T-helper 1 cell treated with Interleukin-12 subunit alpha and Interleukin-12 subunit beta and Interleukin-4 antibody, amounts not matched to agents 30 ng/mL and 1 ng/mL, for 36 hours (primary cell): ENCODE results near the gene FBXL2. TPM values are rescaled to one million over a fixed set of nuclear protein-coding genes. Genes with fewer than 3 reads are reported as not detected.
"Not testable (repeated sequence)": the region's sequence is repeated elsewhere in the genome, so short reads cannot be mapped to it uniquely, and the experiment has no call there.

Experiments
- intact Hi-C: fragments of 100-400 bp; cut with micrococcal nuclease; formaldehyde crosslinking; loops from one replicate; pipeline ENCODE4 v1.15.1; 2024
- total RNA-seq: library from RNA; stranded (reverse); gene quantifications from 2 replicates; pipeline ENCODE4 v1.2.3, GENCODE V29; 2022

The FBXL2 gene
- total RNA-seq, 1 donor from 2014 or later = not detected

DNA sequence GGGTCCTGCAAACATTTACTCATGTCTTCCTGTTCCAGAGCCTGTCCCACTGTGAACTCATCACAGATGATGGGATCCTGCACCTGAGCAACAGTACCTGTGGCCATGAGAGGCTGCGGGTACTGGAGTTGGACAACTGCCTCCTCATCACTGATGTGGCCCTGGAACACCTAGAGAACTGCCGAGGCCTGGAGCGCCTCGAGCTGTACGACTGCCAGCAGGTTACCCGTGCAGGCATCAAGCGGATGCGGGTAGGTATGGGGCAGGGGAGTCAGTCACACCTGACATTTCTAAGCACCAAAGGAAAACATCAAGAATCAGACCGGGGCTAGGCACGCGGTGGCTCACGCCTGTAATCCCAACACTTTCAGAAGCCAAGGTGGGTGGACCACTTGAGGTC, 106.7 kb downstream of the FBXL2 start:
- intact Hi-C loops = no loop called here

DNA sequence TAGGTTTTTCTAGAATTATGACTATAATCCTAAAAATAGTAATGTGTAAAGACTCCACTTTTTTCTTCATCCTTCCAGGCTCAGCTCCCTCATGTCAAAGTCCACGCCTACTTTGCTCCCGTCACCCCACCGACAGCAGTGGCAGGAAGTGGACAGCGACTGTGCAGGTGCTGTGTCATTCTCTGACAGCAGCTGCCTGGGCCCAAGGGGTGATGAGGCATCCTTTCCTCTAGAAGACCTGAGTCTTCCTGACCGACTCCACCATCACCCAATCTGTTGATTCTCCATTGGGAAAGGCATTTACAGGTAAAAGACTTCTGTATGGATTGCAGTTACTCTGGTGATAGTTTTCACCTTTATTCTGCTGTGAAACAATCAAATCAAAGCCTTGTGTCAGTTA, 108.2 kb downstream of the FBXL2 start:
- intact Hi-C loops = loop anchor here (1.0 to 5.0 kb wide), 4 partner anchors 55 to 438 kb away; partner anchors contain the start of genes CLASP2 and UBP1

DNA sequence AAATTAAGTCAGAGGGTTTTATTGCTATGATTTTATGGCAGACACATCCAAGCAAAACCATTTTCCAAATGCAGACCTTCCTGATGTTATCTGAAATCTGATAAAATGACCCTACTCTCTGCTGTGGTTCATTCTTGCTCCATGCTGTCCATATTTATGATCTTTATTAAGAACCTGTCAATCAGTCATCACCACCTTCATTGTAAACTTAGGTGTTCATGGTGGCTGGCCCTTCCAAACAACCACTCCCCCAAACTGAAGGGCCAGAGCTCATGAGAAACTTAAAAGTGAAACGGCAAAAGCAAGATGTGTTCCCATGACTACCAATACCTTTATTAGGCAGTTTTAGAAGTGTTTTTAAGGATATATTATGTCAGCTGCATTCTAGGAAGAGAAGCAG, 109.4 kb downstream of the FBXL2 start:
- intact Hi-C loops = loop anchor here (5.0 kb wide), 3 partner anchors 331 to 439 kb away; partner anchors contain the start of gene CLASP2

DNA sequence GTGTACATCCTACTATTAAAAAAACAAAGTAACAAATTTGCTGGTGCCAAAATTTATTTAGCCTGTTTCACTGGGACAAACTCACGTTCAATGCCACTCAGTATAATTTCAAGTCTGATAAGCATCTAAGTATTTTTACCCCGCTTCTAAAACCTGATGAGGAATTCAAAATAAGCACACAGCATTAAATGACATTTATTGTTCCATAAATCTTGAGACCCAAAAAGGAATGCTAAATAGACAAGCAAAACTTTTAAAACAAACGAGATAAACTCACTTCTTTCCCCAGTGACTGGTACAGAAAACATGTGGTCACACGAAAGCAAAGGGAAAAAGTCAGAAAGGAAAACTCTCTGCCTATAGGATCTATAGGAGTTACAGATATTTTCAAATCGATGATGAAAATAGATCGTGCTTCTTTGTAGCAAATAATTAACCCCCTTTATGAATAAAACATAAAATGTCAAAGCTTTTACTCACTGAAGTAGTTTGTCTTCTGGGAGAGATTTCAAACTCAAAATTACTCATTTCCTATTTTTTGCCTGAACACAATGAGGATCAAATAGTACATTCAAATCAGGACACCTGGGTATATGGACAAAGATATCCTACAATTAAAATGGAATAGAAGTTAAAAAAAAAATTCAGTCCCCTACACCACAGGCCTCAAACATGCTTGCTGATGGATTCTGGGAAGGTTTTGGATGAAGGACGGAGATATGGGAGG, 111.3 kb downstream of the FBXL2 start:
- intact Hi-C loops = loop anchor here (5.0 kb wide), 3 partner anchors 329 to 441 kb away; partner anchors contain the start of gene CLASP2

DNA sequence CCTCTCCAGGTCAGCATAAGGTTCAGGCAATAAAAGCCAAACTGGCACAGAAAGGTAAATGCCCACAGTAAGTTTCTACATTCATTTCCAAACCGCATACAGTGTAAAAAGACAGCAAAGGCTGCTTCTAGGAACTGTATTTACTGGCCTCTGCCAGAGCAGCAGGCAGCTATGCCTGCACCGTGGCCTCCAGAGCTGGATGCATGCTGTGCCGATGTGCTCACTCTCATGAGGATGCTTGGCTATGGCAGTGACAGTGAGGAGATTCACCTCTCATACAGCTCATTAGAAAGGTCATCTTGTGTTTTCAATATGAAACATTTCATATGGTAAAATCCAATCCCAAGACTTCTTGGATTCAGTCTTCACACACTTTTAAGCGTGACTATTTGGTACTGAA, 112.7 kb downstream of the FBXL2 start:
- intact Hi-C loops = loop anchor here (5.0 kb wide), 3 partner anchors 327 to 443 kb away; partner anchors contain the start of gene CLASP2

DNA sequence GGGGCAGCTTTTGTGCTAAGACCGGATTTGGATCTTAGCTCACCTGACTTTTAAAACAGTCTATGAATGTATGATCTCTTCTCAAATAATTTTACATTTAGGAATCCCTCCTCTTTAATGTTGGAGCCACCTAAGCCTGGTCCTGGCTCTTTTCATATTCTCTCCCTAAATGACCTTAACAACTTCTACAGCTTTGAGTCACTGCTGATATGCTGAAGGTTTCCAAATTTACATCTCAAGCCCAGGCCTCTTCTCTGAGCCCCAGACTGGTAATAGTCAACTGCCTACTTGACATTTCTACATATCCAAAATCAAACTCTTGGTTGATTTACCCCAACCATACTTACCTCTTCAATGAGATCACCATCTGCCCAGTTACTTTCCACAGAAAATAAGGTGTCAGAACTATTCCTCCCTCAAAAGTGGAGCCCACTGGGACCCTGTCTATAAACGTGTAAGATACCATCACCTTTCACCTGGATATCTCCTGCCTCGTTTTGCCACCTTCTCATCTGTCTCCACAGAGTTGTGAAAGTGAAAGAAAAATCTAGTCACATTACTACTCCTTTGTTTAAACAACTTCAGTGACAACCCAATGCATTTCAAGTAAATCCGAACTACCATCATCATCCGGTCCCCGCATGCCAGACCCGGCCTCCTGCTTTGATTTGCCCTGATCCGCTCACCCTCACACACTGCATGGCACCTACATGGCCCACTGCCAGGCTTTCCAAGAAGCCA, 114.2 kb downstream of the FBXL2 start:
- intact Hi-C loops = no loop called here

DNA sequence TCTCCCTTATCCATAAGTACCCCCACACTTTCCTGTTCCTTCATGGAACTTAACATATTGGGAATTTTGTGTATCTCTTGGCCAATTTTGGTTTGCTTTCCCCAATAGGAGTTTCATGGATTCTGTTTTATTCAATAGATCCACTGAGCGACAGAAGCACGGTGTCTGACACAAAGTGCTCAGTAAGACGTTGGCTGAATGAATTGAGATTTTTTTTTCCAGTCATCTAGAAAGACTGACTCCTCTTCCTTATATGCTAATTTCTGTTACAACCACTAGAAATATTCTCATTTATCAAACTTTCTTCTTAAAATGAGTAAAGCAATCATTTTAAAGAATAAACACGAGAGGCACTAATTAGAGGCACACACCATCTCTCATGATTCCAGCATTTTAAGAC, 114.9 kb downstream of the FBXL2 start:
- intact Hi-C loops = no loop called here

DNA sequence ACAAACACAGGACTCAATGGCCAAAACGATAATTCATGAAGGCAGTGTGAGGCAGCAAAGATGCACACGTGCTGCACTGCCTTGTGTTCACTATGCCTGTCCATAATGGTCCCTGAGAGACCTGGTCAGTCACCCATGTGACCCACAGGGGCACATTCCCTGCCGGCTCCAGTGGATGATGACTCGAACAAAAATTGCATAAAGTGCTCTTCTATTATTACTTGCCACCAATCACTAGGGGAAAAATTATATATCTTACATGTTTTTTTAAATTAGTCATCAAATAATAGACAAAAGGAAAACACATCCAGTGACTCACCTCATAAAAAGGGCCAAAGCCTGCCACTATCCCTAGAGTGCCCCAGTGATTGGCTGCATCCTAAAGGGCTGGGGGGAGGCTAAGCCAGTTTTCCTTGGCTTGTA, 115.5 kb downstream of the FBXL2 start:
- intact Hi-C loops = no loop called here

DNA sequence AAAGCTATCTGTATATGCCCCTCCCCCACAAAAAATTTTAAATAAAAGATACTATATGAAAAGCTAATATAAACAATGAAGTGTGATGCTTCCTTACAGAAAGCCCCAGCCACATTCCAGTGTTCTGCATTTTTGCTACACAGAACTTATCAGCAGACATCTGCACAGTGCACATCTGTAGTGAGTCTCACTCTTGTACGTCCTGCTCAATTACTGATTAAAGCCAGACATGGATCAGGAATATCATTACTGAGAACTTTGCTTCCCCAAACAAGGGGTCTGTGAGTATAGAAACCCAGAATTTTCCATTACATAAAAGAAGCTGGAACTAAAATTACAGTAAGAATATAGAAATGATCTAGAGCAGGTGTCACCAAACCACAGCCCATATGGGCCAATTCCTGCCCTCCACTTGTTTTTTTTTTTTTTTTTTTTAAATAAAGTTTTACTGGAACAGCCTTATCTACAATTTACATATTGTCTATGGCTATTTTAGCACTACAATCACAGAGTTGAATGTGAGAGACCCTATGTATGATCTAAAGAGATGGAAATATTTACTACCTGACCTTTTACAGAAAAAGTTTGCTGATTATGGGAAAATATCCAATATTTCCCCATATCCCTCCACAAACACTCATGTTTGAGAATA, 117.3 kb downstream of the FBXL2 start:
- intact Hi-C loops = no loop called here

DNA sequence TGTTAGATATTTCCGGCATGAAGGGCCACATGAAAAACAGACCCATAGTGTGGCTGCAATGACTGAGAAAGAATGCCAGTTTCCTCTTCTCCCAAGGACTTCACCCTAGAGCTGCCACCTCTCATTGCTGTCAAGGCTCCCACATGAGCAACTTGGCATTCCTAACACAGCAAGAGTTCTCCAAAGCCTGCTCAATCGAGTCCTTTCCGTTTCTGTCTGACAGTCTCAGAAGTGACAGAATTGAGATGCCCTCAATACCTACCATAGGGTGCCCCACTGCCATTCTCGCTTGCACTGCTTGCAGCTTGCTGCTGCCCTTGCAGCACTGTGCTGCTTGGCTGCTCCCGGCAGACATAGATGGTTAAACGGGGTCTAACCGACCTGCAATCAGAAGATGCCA, 118.7 kb downstream of the FBXL2 start:
- intact Hi-C loops = no loop called here

DNA sequence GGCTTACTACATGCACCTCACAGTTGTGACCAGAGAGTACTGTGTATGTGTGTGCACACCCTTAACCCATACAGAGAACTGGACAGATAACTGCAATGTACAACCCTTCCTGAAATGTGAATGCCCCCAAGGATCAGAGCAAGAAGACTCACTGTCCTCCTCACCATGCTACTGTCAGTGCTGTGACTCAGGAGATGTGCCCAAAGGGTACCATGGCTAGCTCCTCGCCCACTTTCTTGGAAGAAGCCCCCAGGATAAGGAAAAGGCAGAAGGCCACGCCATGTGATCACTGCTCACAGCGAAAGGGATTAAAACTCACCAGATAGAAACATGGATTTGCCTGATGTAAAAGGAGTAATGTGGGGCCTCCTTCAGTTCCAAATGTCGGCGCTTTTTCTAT, 121.2 kb downstream of the FBXL2 start:
- intact Hi-C loops = no loop called here

DNA sequence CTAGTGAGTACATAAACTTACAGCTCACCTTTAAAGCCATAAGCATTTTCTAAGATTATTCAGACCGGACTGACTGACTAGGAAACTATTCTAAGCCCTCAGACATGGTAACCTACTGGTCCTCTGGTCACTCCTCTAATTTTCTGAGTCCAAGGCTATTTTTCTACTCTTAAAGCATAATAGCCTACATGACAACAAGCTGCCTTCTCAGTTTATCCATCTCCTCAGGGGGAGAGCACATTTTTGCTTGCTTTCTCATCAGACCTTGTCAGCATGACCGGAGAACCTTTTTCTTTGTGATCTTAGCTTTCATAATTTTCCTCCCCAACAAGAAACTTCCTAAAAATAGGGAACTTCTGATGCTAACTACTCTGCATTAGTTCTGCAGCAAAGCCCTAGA, 124.5 kb downstream of the FBXL2 start:
- intact Hi-C loops = no loop called here

DNA sequence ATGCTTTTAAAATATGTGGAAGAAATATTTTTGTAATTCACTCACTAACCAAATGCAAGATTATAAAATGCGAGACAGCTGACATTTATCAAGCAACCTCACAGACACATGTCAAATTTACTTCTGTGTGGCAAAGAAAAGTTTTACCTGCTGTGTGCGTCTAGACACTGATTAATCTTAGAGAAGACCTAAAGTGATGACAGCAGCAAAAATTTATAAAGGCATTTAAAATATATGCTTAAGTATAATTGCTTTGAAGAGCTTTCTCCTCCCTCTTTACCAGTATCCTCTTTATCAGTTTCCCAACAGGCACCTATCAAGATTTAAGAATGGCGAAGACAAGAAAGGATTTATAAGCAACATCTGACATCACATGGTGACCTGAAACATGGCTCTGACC, 125.7 kb downstream of the FBXL2 start:
- intact Hi-C loops = no loop called here

DNA sequence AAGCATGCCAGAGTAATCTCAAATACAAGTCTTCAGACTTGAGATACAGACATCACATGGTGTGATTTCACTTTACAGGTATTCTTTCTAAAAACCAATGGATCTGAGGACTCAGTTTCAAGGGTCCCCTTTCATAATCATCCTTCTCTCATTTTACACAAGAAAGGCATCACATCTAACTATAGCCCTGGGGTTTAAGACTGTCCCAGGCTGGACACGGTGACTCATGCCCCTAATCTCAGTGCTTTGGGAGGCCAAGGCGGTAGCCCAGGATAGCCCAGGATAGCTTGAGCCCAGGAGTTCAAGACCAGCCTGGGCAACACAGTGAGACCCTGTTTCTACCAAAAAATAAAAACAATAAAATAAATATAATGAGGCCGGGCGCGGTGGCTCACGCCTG, 126.5 kb downstream of the FBXL2 start:
- intact Hi-C loops = no loop called here

DNA sequence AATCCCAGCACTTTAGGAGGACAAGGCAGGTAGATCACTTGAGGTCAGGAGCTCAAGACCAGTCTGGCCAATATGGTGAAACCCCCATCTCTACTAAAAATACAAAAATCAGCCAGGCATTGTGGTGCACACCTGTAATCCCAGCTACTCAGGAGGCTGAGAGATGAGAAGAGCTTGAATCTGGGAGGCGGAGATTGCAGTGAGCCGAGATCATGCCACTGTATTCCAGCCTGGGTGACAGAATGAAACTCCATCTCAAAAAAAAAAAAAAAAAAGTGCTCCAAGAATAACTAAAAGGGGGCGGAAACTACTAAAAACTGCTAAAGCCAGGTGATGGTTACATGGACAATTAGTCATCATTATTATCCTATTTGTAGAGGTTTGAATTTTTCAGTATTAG, 133.6 kb downstream of the FBXL2 start:
- intact Hi-C loops = not testable (repeated sequence)

DNA sequence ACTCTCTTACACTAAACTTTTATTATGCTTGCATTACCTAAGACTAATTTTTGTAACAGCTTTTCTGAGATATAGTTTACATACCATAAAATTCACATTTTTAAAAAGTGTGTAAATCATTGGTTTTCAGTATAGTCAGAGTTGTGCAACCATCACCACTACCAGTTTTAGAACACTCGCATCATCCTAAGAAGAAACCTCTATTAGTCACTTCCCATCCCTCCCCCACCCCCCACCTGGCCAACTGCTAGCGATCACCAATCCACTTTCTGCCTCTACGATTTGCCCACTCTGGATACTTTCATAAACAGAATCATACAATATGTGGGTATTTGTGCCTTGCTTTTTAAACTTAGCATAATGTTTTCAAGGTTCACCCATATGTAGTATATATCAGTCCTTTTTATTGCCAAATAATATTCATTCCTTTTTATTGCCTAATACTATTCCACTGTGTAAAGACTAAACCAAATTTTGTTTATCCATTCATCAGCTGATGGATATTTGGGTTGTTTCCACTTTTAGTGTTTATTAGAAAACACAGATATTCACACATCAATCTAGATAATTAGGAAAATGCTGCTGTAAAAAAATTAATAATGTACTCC, 139.9 kb downstream of the FBXL2 start:
- intact Hi-C loops = no loop called here

DNA sequence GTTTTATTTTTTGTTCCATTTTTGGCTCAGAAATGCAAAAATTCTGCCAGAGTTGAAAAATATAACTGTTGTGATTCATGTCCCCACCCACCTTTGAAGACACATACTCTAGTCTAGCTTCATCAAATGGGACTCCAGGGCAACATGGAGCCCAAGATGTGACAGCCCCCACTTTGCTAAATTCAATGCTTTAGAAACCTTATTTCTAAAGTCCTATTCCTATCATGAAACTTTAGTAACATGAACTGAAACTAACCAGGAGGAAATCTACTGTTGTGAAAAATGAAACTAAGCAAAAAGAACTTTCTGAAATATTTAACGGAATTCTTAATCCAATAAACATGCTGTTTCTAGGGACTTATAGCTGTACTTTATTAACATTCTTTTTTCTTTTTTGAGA, 142.7 kb downstream of the FBXL2 start:
- intact Hi-C loops = no loop called here

DNA sequence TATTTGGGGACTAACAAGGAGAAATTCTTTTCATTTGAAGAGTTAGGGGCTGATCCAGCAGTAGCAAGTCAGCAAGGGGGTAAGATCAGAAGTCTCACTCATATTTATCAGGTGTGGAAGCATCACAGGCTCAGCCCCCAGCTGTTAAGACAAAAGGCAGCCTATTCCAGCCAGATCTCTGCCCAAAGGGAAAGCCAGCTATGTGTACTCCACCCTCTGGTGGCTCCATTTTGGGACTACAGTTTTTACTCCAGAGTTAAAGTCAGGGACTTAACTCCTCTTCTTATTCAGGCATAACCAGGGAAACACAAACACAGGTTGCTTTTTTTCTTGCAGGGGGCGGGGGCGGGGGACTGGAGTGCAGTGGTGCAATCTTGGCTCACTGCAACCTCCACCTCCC, 143.7 kb downstream of the FBXL2 start:
- intact Hi-C loops = no loop called here

DNA sequence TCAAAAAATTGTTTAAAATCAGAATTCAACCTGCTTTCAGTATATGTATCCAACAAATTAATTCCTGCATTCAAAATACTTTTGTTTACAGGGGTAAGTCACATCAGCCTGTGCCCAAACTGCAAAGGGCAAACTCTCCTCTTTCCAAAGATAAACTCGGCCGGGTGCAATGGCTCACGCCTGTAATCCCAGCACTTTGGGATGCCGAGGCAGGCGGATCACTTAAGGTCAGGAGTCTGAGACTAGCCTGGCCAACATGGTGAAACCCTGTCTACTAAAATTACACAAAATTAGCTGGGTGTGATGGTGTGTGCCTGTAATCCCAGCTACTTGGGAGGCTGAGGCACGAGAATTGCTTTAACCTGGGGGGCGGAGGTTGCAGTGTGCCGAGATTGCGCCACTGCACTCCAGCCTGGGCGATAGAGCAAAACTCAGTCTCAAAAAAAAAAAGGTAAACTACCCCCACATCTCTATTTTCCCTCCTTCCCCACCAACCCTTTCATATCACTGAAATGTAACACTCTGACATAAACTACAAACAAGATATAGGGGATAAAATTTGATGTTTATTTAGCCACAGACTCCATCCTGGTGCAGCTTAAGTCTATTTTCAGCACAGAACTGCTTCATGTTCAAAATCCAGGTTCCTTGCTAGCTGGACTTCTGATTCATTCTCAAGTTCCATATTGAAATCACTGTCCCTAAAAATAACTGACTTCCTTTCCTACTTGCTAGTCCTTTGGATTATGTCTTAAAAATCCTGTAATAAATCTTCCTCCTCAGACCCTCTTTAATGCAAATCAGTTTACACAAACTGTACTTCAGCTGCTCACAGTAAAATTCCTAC, 147.6 kb downstream of the FBXL2 start:
- intact Hi-C loops = no loop called here

DNA sequence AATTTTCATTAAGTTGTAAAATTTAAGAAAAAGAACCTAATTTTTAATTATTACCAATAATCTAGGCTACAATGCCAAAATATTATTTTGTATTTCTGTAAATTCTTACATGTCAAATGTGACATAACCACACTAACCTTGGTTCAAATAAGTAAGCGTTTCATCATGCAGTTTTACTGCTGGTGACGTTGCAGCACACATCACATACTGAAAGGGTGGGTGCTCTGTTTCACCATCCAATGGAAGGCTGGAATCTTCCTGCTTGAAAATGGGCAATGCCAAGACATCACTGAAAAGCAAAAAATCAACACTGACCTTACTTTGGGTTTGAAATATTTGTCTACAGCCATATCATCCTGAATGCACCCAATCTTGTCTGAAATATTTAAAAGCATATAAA, 148.2 kb downstream of the FBXL2 start:
- intact Hi-C loops = no loop called here

DNA sequence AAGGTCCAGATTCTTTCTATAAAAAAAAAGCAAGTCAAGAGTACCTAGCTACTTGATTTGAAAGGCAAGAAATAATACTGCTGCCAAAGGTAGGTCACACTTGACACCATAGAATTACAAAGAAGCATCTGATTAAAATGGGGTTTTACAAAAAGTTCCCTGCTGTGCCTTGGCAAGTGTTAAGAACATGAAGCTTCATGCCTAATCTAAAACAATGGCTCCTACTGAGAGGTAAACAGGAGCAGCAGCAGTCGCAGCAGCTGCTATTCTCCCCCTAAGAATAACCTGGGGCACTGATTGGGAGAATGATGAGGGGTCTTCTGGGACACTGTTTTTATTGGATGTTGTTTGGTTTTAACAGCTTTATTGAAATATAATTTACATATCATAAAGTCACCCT, 148.8 kb downstream of the FBXL2 start:
- intact Hi-C loops = no loop called here
